ENCODE data around the gene DNAH1. TPM values are rescaled to one million over a fixed set of nuclear protein-coding genes. Genes with fewer than 3 reads are reported as not detected.

DNAH1 gene
- total RNA-seq, 1 donor from 2014 or later, result 2.2 TPM

GRCh38 chr3:52361454-52361853, 45.3 kb downstream of the DNAH1 start:
- intact Hi-C loops (cut with micrococcal nuclease), result no loop called here
- H3K4me1 ChIP-seq, result no peaks in the 10 kb centered on the region
- no peak overlapping the region for H3K27ac ChIP-seq (replicated peaks)
- DNase-seq, result no peak
- H3K36me3 ChIP-seq, result peaks cover 58% of the 10 kb centered on the region
- TF ChIP-seq CTCF (IDR thresholded peaks at IDR 0.05; ENCODE audit: borderline replicate concordance), result no peak
- H3K4me3 ChIP-seq, result no peak overlapping the region
- H3K9me3 ChIP-seq (replicated peaks), result no peaks in the 10 kb centered on the region
- no peaks in the 10 kb centered on the region for H3K27me3 ChIP-seq (ENCODE audit: low read depth)

GRCh38 chr3:52361898-52362297, 45.8 kb downstream of the DNAH1 start:
- Histone ChIP-seq H3K27me3 (ENCODE audit: low read depth) (no peaks in the 10 kb centered on the region), H3K9me3 (replicated peaks) (no peaks in the 10 kb centered on the region), H3K4me3 (no peak overlapping the region), H3K27ac (replicated peaks) (no peak overlapping the region), H3K36me3 (peaks cover 58% of the 10 kb centered on the region), H3K4me1 (no peaks in the 10 kb centered on the region)
- TF ChIP-seq CTCF (IDR thresholded peaks at IDR 0.05; ENCODE audit: borderline replicate concordance), result no peak
- intact Hi-C loops (cut with micrococcal nuclease), result no loop called here
- DNase-seq, result no peak

GRCh38 chr3:52364322-52365035, 48.4 kb downstream of the DNAH1 start:
- H3K36me3 ChIP-seq, result peaks cover 38% of the 10 kb centered on the region
- no peak for DNase-seq
- H3K4me3 ChIP-seq, result no peak overlapping the region
- intact Hi-C loops (cut with micrococcal nuclease), result no loop called here
- TF ChIP-seq CTCF (IDR thresholded peaks at IDR 0.05; ENCODE audit: borderline replicate concordance), result no peak
- H3K27ac ChIP-seq (replicated peaks), result no peak overlapping the region
- H3K9me3 ChIP-seq (replicated peaks), result no peaks in the 10 kb centered on the region
- H3K4me1 ChIP-seq, result no peaks in the 10 kb centered on the region
- H3K27me3 ChIP-seq (ENCODE audit: low read depth), result no peaks in the 10 kb centered on the region

GRCh38 chr3:52366527-52366926, 50.4 kb downstream of the DNAH1 start:
- Histone ChIP-seq H3K27me3 (ENCODE audit: low read depth) (no peaks in the 10 kb centered on the region), H3K4me3 (no peak overlapping the region), H3K4me1 (no peaks in the 10 kb centered on the region), H3K9me3 (replicated peaks) (no peaks in the 10 kb centered on the region), H3K36me3 (peaks cover 21% of the 10 kb centered on the region), H3K27ac (replicated peaks) (no peak overlapping the region)
- no peak for TF ChIP-seq CTCF (IDR thresholded peaks at IDR 0.05; ENCODE audit: borderline replicate concordance)
- no peak for DNase-seq
- intact Hi-C loops (cut with micrococcal nuclease), result no loop called here

- H3K27ac ChIP-seq (replicated peaks), result no peak overlapping the region
- no peak for DNase-seq
- peaks cover 9% of the 10 kb centered on the region for H3K36me3 ChIP-seq
- intact Hi-C loops (cut with micrococcal nuclease), result no loop called here
- peaks cover 4% of the 10 kb centered on the region for H3K4me1 ChIP-seq
- TF ChIP-seq CTCF (IDR thresholded peaks at IDR 0.05; ENCODE audit: borderline replicate concordance), result no peak
- no peaks in the 10 kb centered on the region for H3K9me3 ChIP-seq (replicated peaks)
- no peaks in the 10 kb centered on the region for H3K27me3 ChIP-seq (ENCODE audit: low read depth)
- no peak overlapping the region for H3K4me3 ChIP-seq
These were observed 52.1 kb downstream of the DNAH1 start for GRCh38 chr3:52367891-52368880.

Data from left ventricle myocardium inferior (tissue), 1 donor.